SK-N-SH treated with all-trans-retinoic acid at 6 μM for 48 hours (cell line): ENCODE results near the gene ZNF14.

Experiments
- ATAC-seq: fragments of 200-7000 bp; cut with Tn5 transposase; 3 replicates; pipeline ENCODE4 v1.9.1; 2020; ENCODE audit warnings: mild to moderate bottlenecking, moderate library complexity
- ARNTL ChIP-seq: fragments of 450-650 bp; formaldehyde crosslinking; IDR thresholded peaks from 2 replicates; pipeline ENCODE4 v1.5.0; 2020; ENCODE audit warnings: low read depth, mild to moderate bottlenecking, moderate library complexity, borderline replicate concordance
- BACH2 ChIP-seq: fragments of 250-450 bp; sonication (Bioruptor Pico); IDR thresholded peaks from 2 replicates; pipeline ENCODE4 v1.9.0; 2021; ENCODE audit warnings: mild to moderate bottlenecking, borderline replicate concordance
- CSDC2 ChIP-seq: fragments of 250-450 bp; sonication (Bioruptor Pico); IDR thresholded peaks from 2 replicates; pipeline ENCODE4 v1.5.0; 2020; ENCODE audit warnings: mild to moderate bottlenecking, moderate library complexity
- ESRRG ChIP-seq: fragments of 250-450 bp; sonication (Bioruptor Pico); IDR thresholded peaks from 2 replicates; pipeline ENCODE4 v1.6.1; 2021; ENCODE audit warnings: mild to moderate bottlenecking
- GLIS3 ChIP-seq: fragments of 250-450 bp; sonication (Bioruptor Pico); IDR thresholded peaks from 2 replicates; pipeline ENCODE4 v1.5.0; 2020; ENCODE audit warnings: mild to moderate bottlenecking, moderate library complexity
- ISL1 ChIP-seq: fragments of 250-450 bp; sonication (Bioruptor Pico); IDR thresholded peaks from 2 replicates; pipeline ENCODE4 v2.1.2; 2022; ENCODE audit warnings: mild to moderate bottlenecking, moderate library complexity
- POU6F1 ChIP-seq: fragments of 250-450 bp; sonication (Bioruptor Pico); IDR thresholded peaks from 2 replicates; pipeline ENCODE4 v1.8.0; 2021; ENCODE audit warnings: low read depth, mild to moderate bottlenecking, moderate library complexity, borderline replicate concordance
- PPARA ChIP-seq: fragments of 250-450 bp; sonication (Bioruptor Pico); IDR thresholded peaks from 2 replicates; pipeline ENCODE4 v1.5.0; 2020; ENCODE audit warnings: mild to moderate bottlenecking, borderline replicate concordance
- RARB ChIP-seq: fragments of 250-450 bp; sonication (Bioruptor Pico); IDR thresholded peaks from 2 replicates; pipeline ENCODE4 v1.8.0; 2021; ENCODE audit warnings: mild to moderate bottlenecking, moderate library complexity
- SNAI2 ChIP-seq: fragments of 250-450 bp; sonication (Bioruptor Pico); IDR thresholded peaks from 2 replicates; pipeline ENCODE4 v1.5.0; 2020; ENCODE audit warnings: mild to moderate bottlenecking, moderate library complexity
- TCF4 ChIP-seq: fragments of 250-450 bp; sonication (Bioruptor Pico); IDR thresholded peaks from 2 replicates; pipeline ENCODE4 v1.8.0; 2021; ENCODE audit warnings: mild to moderate bottlenecking, moderate library complexity, borderline replicate concordance
- TOX ChIP-seq: fragments of 250-450 bp; sonication (Bioruptor Pico); IDR thresholded peaks from 2 replicates; pipeline ENCODE4 v1.8.0; 2021; ENCODE audit warnings: mild to moderate bottlenecking, moderate library complexity, borderline replicate concordance
- ZC3H10 ChIP-seq: fragments of 250-450 bp; sonication (Bioruptor Pico); IDR thresholded peaks from 2 replicates; pipeline ENCODE4 v1.5.1; 2021; ENCODE audit warnings: mild to moderate bottlenecking, moderate library complexity
- ZFP3 ChIP-seq: fragments of 250-450 bp; sonication (Bioruptor Pico); IDR thresholded peaks from 2 replicates; pipeline ENCODE4 v1.5.0; 2020; ENCODE audit warnings: mild to moderate bottlenecking, moderate library complexity
- ZNF565 ChIP-seq: fragments of 450-650 bp; formaldehyde crosslinking; conservative IDR thresholded peaks from 2 replicates; pipeline ENCODE4 v1.5.0; 2020; ENCODE audit warnings: low read depth, mild to moderate bottlenecking, moderate library complexity
- ZNF70 ChIP-seq: fragments of 450-650 bp; formaldehyde crosslinking; IDR thresholded peaks from 2 replicates; pipeline ENCODE4 v1.5.0; 2020; ENCODE audit warnings: mild to moderate bottlenecking, moderate library complexity
- ZNF8 ChIP-seq: fragments of 450-650 bp; formaldehyde crosslinking; IDR thresholded peaks from 2 replicates; pipeline ENCODE4 v1.5.0; 2020; ENCODE audit warnings: mild to moderate bottlenecking, moderate library complexity
- TF ChIP-seq, protein P1 (sequence below): fragments of 250-450 bp; sonication (Bioruptor Pico); IDR thresholded peaks from 2 replicates; pipeline ENCODE4 v1.5.1; 2020; ENCODE audit warnings: low read depth, mild to moderate bottlenecking, moderate library complexity
- TF ChIP-seq, protein P2 (sequence below): fragments of 250-450 bp; sonication (Bioruptor Pico); IDR thresholded peaks from 2 replicates; pipeline ENCODE4 v1.8.0; 2020; ENCODE audit warnings: mild to moderate bottlenecking, moderate library complexity, borderline replicate concordance
- TF ChIP-seq, protein P3 (sequence below): fragments of 250-450 bp; sonication (Bioruptor Pico); IDR thresholded peaks from 2 replicates; pipeline ENCODE4 v1.5.0; 2020; ENCODE audit warnings: mild to moderate bottlenecking, moderate library complexity

ZNF14 gene

DNA sequence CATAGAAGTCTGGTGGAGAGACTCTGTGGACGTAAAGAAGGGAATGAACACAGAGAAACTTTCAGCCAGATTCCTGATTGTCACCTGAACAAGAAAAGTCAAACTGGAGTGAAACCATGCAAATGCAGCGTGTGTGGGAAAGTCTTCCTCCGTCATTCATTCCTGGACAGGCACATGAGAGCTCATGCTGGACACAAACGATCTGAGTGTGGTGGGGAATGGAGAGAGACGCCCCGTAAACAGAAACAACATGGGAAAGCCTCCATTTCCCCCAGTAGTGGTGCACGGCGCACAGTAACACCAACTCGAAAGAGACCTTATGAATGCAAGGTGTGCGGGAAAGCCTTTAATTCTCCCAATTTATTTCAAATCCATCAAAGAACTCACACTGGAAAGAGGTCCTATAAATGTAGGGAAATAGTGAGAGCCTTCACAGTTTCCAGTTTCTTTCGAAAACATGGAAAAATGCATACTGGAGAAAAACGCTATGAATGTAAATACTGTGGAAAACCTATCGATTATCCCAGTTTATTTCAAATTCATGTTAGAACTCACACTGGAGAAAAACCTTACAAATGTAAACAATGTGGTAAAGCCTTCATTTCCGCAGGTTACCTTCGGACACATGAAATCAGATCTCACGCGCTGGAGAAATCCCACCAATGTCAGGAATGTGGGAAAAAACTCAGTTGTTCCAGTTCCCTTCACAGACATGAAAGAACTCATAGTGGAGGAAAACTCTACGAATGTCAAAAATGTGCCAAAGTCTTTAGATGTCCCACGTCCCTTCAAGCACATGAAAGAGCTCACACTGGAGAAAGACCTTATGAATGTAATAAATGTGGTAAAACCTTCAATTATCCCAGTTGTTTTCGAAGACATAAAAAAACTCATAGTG is 53.5 kb downstream of the ZNF14 start:
- no peak for ATAC-seq
- TF ChIP-seq ZFP3 (CRISPR knock-in tag): no peak
- no peak for TF ChIP-seq ZC3H10 (CRISPR knock-in tag)
- no peak for TF ChIP-seq ZNF565 (CRISPR knock-in tag)
- no peak for TF ChIP-seq ARNTL (CRISPR knock-in tag)
- TF ChIP-seq ESRRG (CRISPR knock-in tag): no peak
- TF ChIP-seq TOX (CRISPR knock-in tag): no peak
- TF ChIP-seq ISL1 (CRISPR knock-in tag): no peak
- no peak for TF ChIP-seq ZNF70 (CRISPR knock-in tag)
- TF ChIP-seq RARB (CRISPR knock-in tag): no peak
- no peak for TF ChIP-seq BACH2 (CRISPR knock-in tag)
- TF ChIP-seq, protein P1, sequence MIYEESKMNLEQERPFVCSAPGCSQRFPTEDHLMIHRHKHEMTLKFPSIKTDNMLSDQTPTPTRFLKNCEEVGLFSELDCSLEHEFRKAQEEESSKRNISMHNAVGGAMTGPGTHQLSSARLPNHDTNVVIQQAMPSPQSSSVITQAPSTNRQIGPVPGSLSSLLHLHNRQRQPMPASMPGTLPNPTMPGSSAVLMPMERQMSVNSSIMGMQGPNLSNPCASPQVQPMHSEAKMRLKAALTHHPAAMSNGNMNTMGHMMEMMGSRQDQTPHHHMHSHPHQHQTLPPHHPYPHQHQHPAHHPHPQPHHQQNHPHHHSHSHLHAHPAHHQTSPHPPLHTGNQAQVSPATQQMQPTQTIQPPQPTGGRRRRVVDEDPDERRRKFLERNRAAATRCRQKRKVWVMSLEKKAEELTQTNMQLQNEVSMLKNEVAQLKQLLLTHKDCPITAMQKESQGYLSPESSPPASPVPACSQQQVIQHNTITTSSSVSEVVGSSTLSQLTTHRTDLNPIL (CRISPR knock-in tag): no peak
- TF ChIP-seq, protein P2, sequence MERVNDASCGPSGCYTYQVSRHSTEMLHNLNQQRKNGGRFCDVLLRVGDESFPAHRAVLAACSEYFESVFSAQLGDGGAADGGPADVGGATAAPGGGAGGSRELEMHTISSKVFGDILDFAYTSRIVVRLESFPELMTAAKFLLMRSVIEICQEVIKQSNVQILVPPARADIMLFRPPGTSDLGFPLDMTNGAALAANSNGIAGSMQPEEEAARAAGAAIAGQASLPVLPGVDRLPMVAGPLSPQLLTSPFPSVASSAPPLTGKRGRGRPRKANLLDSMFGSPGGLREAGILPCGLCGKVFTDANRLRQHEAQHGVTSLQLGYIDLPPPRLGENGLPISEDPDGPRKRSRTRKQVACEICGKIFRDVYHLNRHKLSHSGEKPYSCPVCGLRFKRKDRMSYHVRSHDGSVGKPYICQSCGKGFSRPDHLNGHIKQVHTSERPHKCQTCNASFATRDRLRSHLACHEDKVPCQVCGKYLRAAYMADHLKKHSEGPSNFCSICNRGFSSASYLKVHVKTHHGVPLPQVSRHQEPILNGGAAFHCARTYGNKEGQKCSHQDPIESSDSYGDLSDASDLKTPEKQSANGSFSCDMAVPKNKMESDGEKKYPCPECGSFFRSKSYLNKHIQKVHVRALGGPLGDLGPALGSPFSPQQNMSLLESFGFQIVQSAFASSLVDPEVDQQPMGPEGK (CRISPR knock-in tag): no peak
- no peak for TF ChIP-seq POU6F1 (CRISPR knock-in tag)
- TF ChIP-seq GLIS3 (CRISPR knock-in tag): no peak
- TF ChIP-seq, protein P3, sequence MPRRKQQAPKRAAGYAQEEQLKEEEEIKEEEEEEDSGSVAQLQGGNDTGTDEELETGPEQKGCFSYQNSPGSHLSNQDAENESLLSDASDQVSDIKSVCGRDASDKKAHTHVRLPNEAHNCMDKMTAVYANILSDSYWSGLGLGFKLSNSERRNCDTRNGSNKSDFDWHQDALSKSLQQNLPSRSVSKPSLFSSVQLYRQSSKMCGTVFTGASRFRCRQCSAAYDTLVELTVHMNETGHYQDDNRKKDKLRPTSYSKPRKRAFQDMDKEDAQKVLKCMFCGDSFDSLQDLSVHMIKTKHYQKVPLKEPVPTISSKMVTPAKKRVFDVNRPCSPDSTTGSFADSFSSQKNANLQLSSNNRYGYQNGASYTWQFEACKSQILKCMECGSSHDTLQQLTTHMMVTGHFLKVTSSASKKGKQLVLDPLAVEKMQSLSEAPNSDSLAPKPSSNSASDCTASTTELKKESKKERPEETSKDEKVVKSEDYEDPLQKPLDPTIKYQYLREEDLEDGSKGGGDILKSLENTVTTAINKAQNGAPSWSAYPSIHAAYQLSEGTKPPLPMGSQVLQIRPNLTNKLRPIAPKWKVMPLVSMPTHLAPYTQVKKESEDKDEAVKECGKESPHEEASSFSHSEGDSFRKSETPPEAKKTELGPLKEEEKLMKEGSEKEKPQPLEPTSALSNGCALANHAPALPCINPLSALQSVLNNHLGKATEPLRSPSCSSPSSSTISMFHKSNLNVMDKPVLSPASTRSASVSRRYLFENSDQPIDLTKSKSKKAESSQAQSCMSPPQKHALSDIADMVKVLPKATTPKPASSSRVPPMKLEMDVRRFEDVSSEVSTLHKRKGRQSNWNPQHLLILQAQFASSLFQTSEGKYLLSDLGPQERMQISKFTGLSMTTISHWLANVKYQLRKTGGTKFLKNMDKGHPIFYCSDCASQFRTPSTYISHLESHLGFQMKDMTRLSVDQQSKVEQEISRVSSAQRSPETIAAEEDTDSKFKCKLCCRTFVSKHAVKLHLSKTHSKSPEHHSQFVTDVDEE: no peak
- TF ChIP-seq PPARA: no peak
- no peak for TF ChIP-seq SNAI2 (CRISPR knock-in tag)
- TF ChIP-seq ZNF8: no peak
- TF ChIP-seq CSDC2 (CRISPR knock-in tag): no peak

- TF ChIP-seq, protein P3: no peak
- TF ChIP-seq CSDC2 (CRISPR knock-in tag) (no peak), ZNF8 (no peak), BACH2 (CRISPR knock-in tag) (no peak), ARNTL (CRISPR knock-in tag) (no peak), TCF4 (CRISPR knock-in tag) (no peak), SNAI2 (CRISPR knock-in tag) (no peak), RARB (CRISPR knock-in tag) (no peak), ZFP3 (CRISPR knock-in tag) (no peak), GLIS3 (CRISPR knock-in tag) (no peak)
- no peak for ATAC-seq
Observed at GRCh38 chr19:19677579-19677978, 55.3 kb downstream of the ZNF14 start.
